Measurements from ENCODE around the gene SGCD.

Gene SGCD

GRCh38 chr5:156401804-156402203, 74.8 kb downstream of the SGCD start:
- Histone ChIP-seq H3K4me1 (ENCODE audit: control insufficient read depth, insufficient read depth, low read length) (peaks cover under 1% of the 10 kb centered on the region), H3K9me3 (ENCODE audit: control insufficient read depth, low read length) (no peaks in the 10 kb centered on the region), H3K9ac (ENCODE audit: low read length) (no peak overlapping the region), H3K36me3 (ENCODE audit: control insufficient read depth, insufficient read depth, low read length, severe bottlenecking) (no peaks in the 10 kb centered on the region), H3K27me3 (replicated peaks; ENCODE audit: control insufficient read depth, insufficient read depth, low read length) (no peaks in the 10 kb centered on the region), H3K4me3 (ENCODE audit: low read length) (peak overlapping the region; percentile 34)
- no peak for DNase-seq (ENCODE audit: low read depth)

GRCh38 chr5:156402387-156402921, 75.5 kb downstream of the SGCD start:
- no peaks in the 10 kb centered on the region for H3K4me1 ChIP-seq (ENCODE audit: control insufficient read depth, insufficient read depth, low read length)
- H3K27me3 ChIP-seq (replicated peaks; ENCODE audit: control insufficient read depth, insufficient read depth, low read length) = no peaks in the 10 kb centered on the region
- no peaks in the 10 kb centered on the region for H3K36me3 ChIP-seq (ENCODE audit: control insufficient read depth, insufficient read depth, low read length, severe bottlenecking)
- H3K9ac ChIP-seq (ENCODE audit: low read length) = no peak overlapping the region
- peak overlapping the region; percentile 34 for H3K4me3 ChIP-seq (ENCODE audit: low read length)
- no peaks in the 10 kb centered on the region for H3K9me3 ChIP-seq (ENCODE audit: control insufficient read depth, low read length)
- peak; percentile 70 for DNase-seq (ENCODE audit: low read depth)

- H3K4me1 ChIP-seq (ENCODE audit: control insufficient read depth, insufficient read depth, low read length) = peaks cover 6% of the 10 kb centered on the region
- H3K4me3 ChIP-seq (ENCODE audit: low read length) = no peak overlapping the region
- H3K9ac ChIP-seq (ENCODE audit: low read length) = no peak overlapping the region
- no peaks in the 10 kb centered on the region for H3K9me3 ChIP-seq (ENCODE audit: control insufficient read depth, low read length)
- no peaks in the 10 kb centered on the region for H3K27me3 ChIP-seq (replicated peaks; ENCODE audit: control insufficient read depth, insufficient read depth, low read length)
- no peaks in the 10 kb centered on the region for H3K36me3 ChIP-seq (ENCODE audit: control insufficient read depth, insufficient read depth, low read length, severe bottlenecking)
- no peak for DNase-seq (ENCODE audit: low read depth)
Measured at GRCh38 chr5:156405988-156406387, 79.0 kb downstream of the SGCD start.

- no peak for DNase-seq (ENCODE audit: low read depth)
- H3K9ac ChIP-seq (ENCODE audit: low read length) = no peak overlapping the region
- H3K4me3 ChIP-seq (ENCODE audit: low read length) = no peak overlapping the region
- no peaks in the 10 kb centered on the region for H3K9me3 ChIP-seq (ENCODE audit: control insufficient read depth, low read length)
- no peaks in the 10 kb centered on the region for H3K27me3 ChIP-seq (replicated peaks; ENCODE audit: control insufficient read depth, insufficient read depth, low read length)
- H3K4me1 ChIP-seq (ENCODE audit: control insufficient read depth, insufficient read depth, low read length) = peaks cover 17% of the 10 kb centered on the region
- no peaks in the 10 kb centered on the region for H3K36me3 ChIP-seq (ENCODE audit: control insufficient read depth, insufficient read depth, low read length, severe bottlenecking)
Measured at GRCh38 chr5:156407251-156407650, 80.3 kb downstream of the SGCD start.

GRCh38 chr5:156409834-156410233, 82.9 kb downstream of the SGCD start:
- Histone ChIP-seq H3K9me3 (ENCODE audit: control insufficient read depth, low read length) (no peaks in the 10 kb centered on the region), H3K36me3 (ENCODE audit: control insufficient read depth, insufficient read depth, low read length, severe bottlenecking) (no peaks in the 10 kb centered on the region), H3K4me3 (ENCODE audit: low read length) (no peak overlapping the region), H3K27me3 (replicated peaks; ENCODE audit: control insufficient read depth, insufficient read depth, low read length) (no peaks in the 10 kb centered on the region), H3K4me1 (ENCODE audit: control insufficient read depth, insufficient read depth, low read length) (peaks cover 22% of the 10 kb centered on the region), H3K9ac (ENCODE audit: low read length) (no peak overlapping the region)
- no peak for DNase-seq (ENCODE audit: low read depth)

GRCh38 chr5:156411185-156411613, 84.2 kb downstream of the SGCD start:
- no peaks in the 10 kb centered on the region for H3K36me3 ChIP-seq (ENCODE audit: control insufficient read depth, insufficient read depth, low read length, severe bottlenecking)
- peak overlapping the region; percentile 22 for H3K9ac ChIP-seq (ENCODE audit: low read length)
- no peaks in the 10 kb centered on the region for H3K27me3 ChIP-seq (replicated peaks; ENCODE audit: control insufficient read depth, insufficient read depth, low read length)
- H3K4me3 ChIP-seq (ENCODE audit: low read length) = peak overlapping the region; percentile 63
- peak; percentile 69 for DNase-seq (ENCODE audit: low read depth)
- no peaks in the 10 kb centered on the region for H3K9me3 ChIP-seq (ENCODE audit: control insufficient read depth, low read length)
- H3K4me1 ChIP-seq (ENCODE audit: control insufficient read depth, insufficient read depth, low read length) = peaks cover 22% of the 10 kb centered on the region

- Histone ChIP-seq H3K9ac (ENCODE audit: low read length) (peak overlapping the region; percentile 22), H3K4me3 (ENCODE audit: low read length) (no peak overlapping the region), H3K27me3 (replicated peaks; ENCODE audit: control insufficient read depth, insufficient read depth, low read length) (no peaks in the 10 kb centered on the region), H3K4me1 (ENCODE audit: control insufficient read depth, insufficient read depth, low read length) (peaks cover 22% of the 10 kb centered on the region), H3K36me3 (ENCODE audit: control insufficient read depth, insufficient read depth, low read length, severe bottlenecking) (no peaks in the 10 kb centered on the region), H3K9me3 (ENCODE audit: control insufficient read depth, low read length) (no peaks in the 10 kb centered on the region)
- DNase-seq (ENCODE audit: low read depth) = no peak
Measured at GRCh38 chr5:156411957-156412356, 85.0 kb downstream of the SGCD start.

GRCh38 chr5:156414391-156414790, 87.4 kb downstream of the SGCD start:
- peaks cover 22% of the 10 kb centered on the region for H3K4me1 ChIP-seq (ENCODE audit: control insufficient read depth, insufficient read depth, low read length)
- no peaks in the 10 kb centered on the region for H3K27me3 ChIP-seq (replicated peaks; ENCODE audit: control insufficient read depth, insufficient read depth, low read length)
- no peak overlapping the region for H3K9ac ChIP-seq (ENCODE audit: low read length)
- no peak overlapping the region for H3K4me3 ChIP-seq (ENCODE audit: low read length)
- H3K9me3 ChIP-seq (ENCODE audit: control insufficient read depth, low read length) = no peaks in the 10 kb centered on the region
- no peaks in the 10 kb centered on the region for H3K36me3 ChIP-seq (ENCODE audit: control insufficient read depth, insufficient read depth, low read length, severe bottlenecking)
- peak; percentile 35 for DNase-seq (ENCODE audit: low read depth)

- no peaks in the 10 kb centered on the region for H3K27me3 ChIP-seq (replicated peaks; ENCODE audit: control insufficient read depth, insufficient read depth, low read length)
- no peak for DNase-seq (ENCODE audit: low read depth)
- H3K9ac ChIP-seq (ENCODE audit: low read length) = no peak overlapping the region
- no peak overlapping the region for H3K4me3 ChIP-seq (ENCODE audit: low read length)
- H3K36me3 ChIP-seq (ENCODE audit: control insufficient read depth, insufficient read depth, low read length, severe bottlenecking) = no peaks in the 10 kb centered on the region
- H3K4me1 ChIP-seq (ENCODE audit: control insufficient read depth, insufficient read depth, low read length) = peaks cover under 1% of the 10 kb centered on the region
- no peaks in the 10 kb centered on the region for H3K9me3 ChIP-seq (ENCODE audit: control insufficient read depth, low read length)
Measured at GRCh38 chr5:156419661-156420060, 92.7 kb downstream of the SGCD start.

GRCh38 chr5:156420665-156421064, 93.7 kb downstream of the SGCD start:
- Histone ChIP-seq H3K9me3 (ENCODE audit: control insufficient read depth, low read length) (no peaks in the 10 kb centered on the region), H3K4me1 (ENCODE audit: control insufficient read depth, insufficient read depth, low read length) (no peaks in the 10 kb centered on the region), H3K27me3 (replicated peaks; ENCODE audit: control insufficient read depth, insufficient read depth, low read length) (no peaks in the 10 kb centered on the region)

GRCh38 chr5:156421798-156422197, 94.8 kb downstream of the SGCD start:
- no peaks in the 10 kb centered on the region for H3K36me3 ChIP-seq (ENCODE audit: control insufficient read depth, insufficient read depth, low read length, severe bottlenecking)
- no peak overlapping the region for H3K4me3 ChIP-seq (ENCODE audit: low read length)
- H3K27me3 ChIP-seq (replicated peaks; ENCODE audit: control insufficient read depth, insufficient read depth, low read length) = no peaks in the 10 kb centered on the region
- no peak overlapping the region for H3K9ac ChIP-seq (ENCODE audit: low read length)
- H3K9me3 ChIP-seq (ENCODE audit: control insufficient read depth, low read length) = no peaks in the 10 kb centered on the region
- no peaks in the 10 kb centered on the region for H3K4me1 ChIP-seq (ENCODE audit: control insufficient read depth, insufficient read depth, low read length)
- DNase-seq (ENCODE audit: low read depth) = no peak

More at GRCh38 chr5:156420665-156421064, 93.7 kb downstream of the SGCD start:
- no peak for DNase-seq (ENCODE audit: low read depth)
- H3K4me3 ChIP-seq (ENCODE audit: low read length) = no peak overlapping the region
- no peak overlapping the region for H3K9ac ChIP-seq (ENCODE audit: low read length)
- no peaks in the 10 kb centered on the region for H3K36me3 ChIP-seq (ENCODE audit: control insufficient read depth, insufficient read depth, low read length, severe bottlenecking)

GRCh38 chr5:156423597-156423996, 96.6 kb downstream of the SGCD start:
- no peak for DNase-seq (ENCODE audit: low read depth)
- no peaks in the 10 kb centered on the region for H3K27me3 ChIP-seq (replicated peaks; ENCODE audit: control insufficient read depth, insufficient read depth, low read length)
- no peak overlapping the region for H3K9ac ChIP-seq (ENCODE audit: low read length)
- no peaks in the 10 kb centered on the region for H3K9me3 ChIP-seq (ENCODE audit: control insufficient read depth, low read length)
- no peaks in the 10 kb centered on the region for H3K36me3 ChIP-seq (ENCODE audit: control insufficient read depth, insufficient read depth, low read length, severe bottlenecking)
- H3K4me1 ChIP-seq (ENCODE audit: control insufficient read depth, insufficient read depth, low read length) = no peaks in the 10 kb centered on the region
- no peak overlapping the region for H3K4me3 ChIP-seq (ENCODE audit: low read length)

All from adipocyte (in vitro differentiated cells).